ENCODE data around the gene TNIP2.

TNIP2 gene

DNA sequence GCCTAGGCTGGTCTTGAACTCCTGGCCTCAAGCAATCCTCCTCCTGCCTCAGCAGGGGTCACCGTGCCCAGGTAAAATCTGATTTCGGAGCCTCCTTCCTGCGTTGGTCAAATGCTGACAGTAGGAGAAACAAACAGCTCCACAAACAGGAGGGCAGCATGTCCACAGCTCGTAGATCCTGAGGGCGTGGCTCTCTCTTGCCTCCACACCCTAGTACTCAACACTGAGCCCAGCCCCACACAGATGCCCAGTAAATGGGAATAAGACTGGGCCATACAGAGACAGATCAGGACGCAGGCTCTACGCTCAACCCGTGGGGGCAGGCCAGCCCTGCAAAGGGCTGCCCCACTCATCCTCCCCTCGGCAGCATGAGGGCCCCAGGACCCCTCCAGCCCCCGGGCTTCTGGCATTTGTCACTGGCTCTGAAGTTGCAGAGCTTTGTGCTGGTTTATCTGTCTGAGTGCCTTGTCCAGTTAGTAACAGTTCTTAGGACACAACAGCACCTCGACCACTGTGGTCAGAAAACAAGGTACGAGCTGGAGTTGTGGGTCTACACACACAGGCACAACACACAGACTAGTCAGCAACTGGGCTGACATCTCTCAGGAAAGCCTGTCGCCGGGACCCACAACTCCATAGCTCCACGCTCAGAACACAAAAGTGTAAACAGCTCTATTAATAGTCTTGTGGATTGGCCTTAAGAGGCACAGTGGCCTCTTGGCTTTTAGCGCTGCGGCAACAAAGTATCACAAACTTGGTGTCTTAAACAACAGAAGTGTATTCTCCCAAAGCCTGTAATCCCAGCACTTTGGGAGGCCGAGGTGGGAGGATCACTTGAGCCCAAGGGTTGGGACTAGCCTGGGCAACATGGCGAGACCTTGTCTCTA is 5.2 kb downstream of the TNIP2 start:
- TF ChIP-seq ZNF791 (tag by site-specific recombination; IDR thresholded peaks at IDR 0.05) (no peak), KLF1 (tag by site-specific recombination; IDR thresholded peaks at IDR 0.05) (peak; percentile 74), EGR2 (tag by site-specific recombination; IDR thresholded peaks at IDR 0.05; ENCODE audit: low read depth) (no peak)
- Histone ChIP-seq H3K36me3 (ENCODE audit: control insufficient read depth in 2 of 2, insufficient read depth in 1 of 2, low read length in 2 of 2) (peaks cover 0 to 30% of the 10 kb centered on the region in 2 experiments; a peak in 2 of 3 replicates), H3K4me1 (ENCODE audit: control insufficient read depth, insufficient read depth, low read length) (no peaks in the 10 kb centered on the region), H3K9me3 (ENCODE audit: control insufficient read depth, insufficient read depth, low read depth, low read length) (no peaks in the 10 kb centered on the region), H3K27ac (ENCODE audit: extremely low read depth, low read depth, low read length) (no peak overlapping the region), H3K4me3 (ENCODE audit: low read depth, low read length) (no peak overlapping the region)
- ChIA-PET CTCF (interaction anchor here (0.6 kb wide), 2 partner anchors 47 to 152 kb away, joined by 3 read pairs; no protein-coding TSS in a partner anchor), POLR2A (interaction anchor here (0.7 kb wide), 1 partner anchor 215 kb away, joined by 3 read pairs; no protein-coding TSS in a partner anchor)

DNA sequence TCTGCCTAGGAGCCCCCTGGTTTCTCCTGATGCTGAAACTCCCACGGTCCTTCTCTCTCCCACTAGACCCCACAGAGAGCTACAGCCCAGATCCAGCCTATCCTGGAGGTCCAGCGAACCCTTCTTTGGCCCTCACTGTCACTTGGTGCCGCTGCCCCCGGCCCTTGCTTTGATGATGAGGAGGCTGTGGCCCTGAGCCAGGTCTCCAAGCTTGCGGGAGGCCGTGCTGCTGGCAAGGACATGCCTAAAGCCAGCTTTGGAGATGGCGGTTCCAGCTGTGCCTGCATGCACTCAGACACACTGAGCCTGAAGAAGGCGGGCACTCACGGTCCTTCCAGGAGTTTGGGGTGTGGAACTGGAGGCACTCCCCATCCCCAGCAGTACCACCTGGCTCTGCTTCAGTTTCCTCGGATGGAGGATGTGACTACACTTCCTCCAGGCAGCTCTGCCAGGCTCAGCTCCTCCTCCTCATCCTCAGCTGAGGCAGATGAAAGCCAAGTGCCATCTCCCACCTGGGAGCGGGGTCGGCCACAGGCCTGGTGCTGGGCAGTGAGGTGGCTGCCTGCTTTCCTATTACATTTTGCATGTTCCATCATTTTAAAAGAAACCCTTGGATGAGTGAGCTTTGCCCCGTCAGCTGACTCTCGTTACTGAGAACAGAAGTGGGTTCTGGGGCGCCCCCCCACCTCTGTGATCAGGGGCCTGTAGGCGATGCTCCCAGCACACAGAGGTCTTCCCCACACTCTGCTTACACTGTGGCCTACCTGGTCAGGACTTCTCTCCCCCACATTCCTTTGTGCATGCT is 9.0 kb downstream of the TNIP2 start:
- Histone ChIP-seq H3K9me3 (ENCODE audit: control insufficient read depth, insufficient read depth, low read depth, low read length) (no peaks in the 10 kb centered on the region), H3K4me3 (ENCODE audit: low read depth, low read length) (no peak overlapping the region), H3K36me3 (ENCODE audit: control insufficient read depth in 2 of 2, insufficient read depth in 1 of 2, low read length in 2 of 2) (peaks cover 0 to 58% of the 10 kb centered on the region in 2 experiments; a peak in 2 of 3 replicates), H3K4me1 (ENCODE audit: control insufficient read depth, insufficient read depth, low read length) (no peaks in the 10 kb centered on the region), H3K27ac (ENCODE audit: extremely low read depth, low read depth, low read length) (no peak overlapping the region)
- CTCF ChIA-PET = no interaction called here
- POLR2A ChIA-PET = no interaction called here
- peak; percentile 24; the same call in 1 of the 2 replicates for TF ChIP-seq GLIS1 (tag by site-specific recombination; IDR thresholded peaks at IDR 0.05)
- no peak for TF ChIP-seq ZNF404 (tag by site-specific recombination; IDR thresholded peaks at IDR 0.05)

DNA sequence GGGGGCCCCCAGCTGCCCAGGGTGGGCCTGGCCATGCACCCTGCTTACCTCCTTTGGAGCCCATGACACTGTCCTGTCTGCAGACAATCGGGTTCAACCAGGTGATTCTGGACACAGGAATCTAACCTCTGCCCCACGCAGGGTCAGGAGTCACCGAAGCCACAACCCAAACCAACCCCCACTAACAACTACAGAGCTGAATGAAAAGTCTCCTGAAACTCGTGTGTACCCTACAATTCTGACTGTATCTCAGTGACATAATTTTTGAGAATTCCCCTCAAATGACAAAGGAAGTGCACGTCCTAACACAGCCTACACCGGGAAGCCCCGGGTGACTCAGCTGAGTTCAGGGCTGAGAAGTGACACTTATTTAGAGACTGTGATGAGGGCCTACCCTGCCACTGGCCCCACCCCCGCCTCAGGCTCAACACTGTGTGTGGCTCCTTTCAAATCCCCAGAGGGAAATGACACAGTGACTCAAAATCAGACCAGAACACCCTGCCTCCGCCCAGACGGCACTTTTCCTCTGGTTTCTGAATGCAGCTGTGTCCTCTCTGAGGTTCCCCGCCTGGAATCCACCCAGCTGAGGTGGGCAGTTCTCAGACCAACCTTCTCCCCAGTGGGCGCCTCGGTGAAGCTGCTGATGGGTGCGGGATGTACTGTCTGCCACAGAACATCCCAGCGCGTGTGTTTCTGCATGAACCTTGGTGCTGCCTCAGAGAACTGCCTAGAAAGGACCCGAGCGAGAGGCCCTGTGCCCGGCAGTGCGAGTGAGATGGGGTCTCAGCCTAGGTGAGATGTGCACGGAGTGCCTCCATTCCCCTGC is 9.9 kb downstream of the TNIP2 start:
- POLR2A ChIA-PET = no interaction called here
- H3K4me1 ChIP-seq (ENCODE audit: control insufficient read depth, insufficient read depth, low read length) = no peaks in the 10 kb centered on the region
- no peak overlapping the region for H3K27ac ChIP-seq (ENCODE audit: extremely low read depth, low read depth, low read length)
- no peak for TF ChIP-seq ZNF335 (tag by site-specific recombination; conservative IDR thresholded peaks at IDR 0.05)
- peak; percentile 55 for TF ChIP-seq SP7 (tag by site-specific recombination; IDR thresholded peaks at IDR 0.05)
- H3K36me3 ChIP-seq (ENCODE audit: control insufficient read depth in 2 of 2, insufficient read depth in 1 of 2, low read length in 2 of 2) = peaks cover 0 to 67% of the 10 kb centered on the region in 2 experiments; a peak in 2 of 3 replicates
- no peaks in the 10 kb centered on the region for H3K9me3 ChIP-seq (ENCODE audit: control insufficient read depth, insufficient read depth, low read depth, low read length)
- CTCF ChIA-PET = interaction anchor here (0.5 kb wide), 1 partner anchor 111 kb away, joined by 4 read pairs; no protein-coding TSS in a partner anchor
- no peak overlapping the region for H3K4me3 ChIP-seq (ENCODE audit: low read depth, low read length)

DNA sequence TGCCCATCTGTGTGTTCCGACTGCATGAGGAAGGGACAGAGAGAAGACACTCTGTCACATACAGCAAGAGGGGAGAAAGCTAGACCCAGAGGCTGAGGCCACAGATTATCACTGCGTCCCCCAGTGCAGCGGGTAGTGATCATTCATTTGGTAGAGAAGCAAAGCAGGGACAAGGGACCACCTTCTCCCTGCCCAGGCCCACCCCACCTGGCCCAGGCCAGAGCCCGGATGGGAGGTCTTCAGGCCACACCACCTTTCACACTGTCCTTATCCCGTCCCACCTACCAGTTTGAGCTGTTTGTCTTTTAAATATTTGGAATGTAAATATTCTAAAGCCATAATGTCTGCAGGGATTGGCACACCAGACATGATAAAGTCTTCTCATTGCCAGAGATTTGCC is 10.6 kb downstream of the TNIP2 start:
- ChIA-PET CTCF (interaction anchor here (0.5 kb wide), 1 partner anchor 110 kb away, joined by 4 read pairs; no protein-coding TSS in a partner anchor), POLR2A (no interaction called here)
- no peaks in the 10 kb centered on the region for H3K9me3 ChIP-seq (ENCODE audit: control insufficient read depth, insufficient read depth, low read depth, low read length)
- no peaks in the 10 kb centered on the region for H3K4me1 ChIP-seq (ENCODE audit: control insufficient read depth, insufficient read depth, low read length)
- no peak overlapping the region for H3K4me3 ChIP-seq (ENCODE audit: low read depth, low read length)
- H3K27ac ChIP-seq (ENCODE audit: extremely low read depth, low read depth, low read length) = no peak overlapping the region
- peaks cover 0 to 68% of the 10 kb centered on the region in 2 experiments; a peak in 2 of 3 replicates for H3K36me3 ChIP-seq (ENCODE audit: control insufficient read depth in 2 of 2, insufficient read depth in 1 of 2, low read length in 2 of 2)
- TF ChIP-seq ZFHX2 (tag by site-specific recombination; conservative IDR thresholded peaks at IDR 0.05) (no peak), ZNF2 (tag by site-specific recombination; IDR thresholded peaks at IDR 0.05) (no peak), SCRT1 (tag by site-specific recombination; IDR thresholded peaks at IDR 0.05; ENCODE audit: borderline replicate concordance) (no peak), ZFP69B (tag by site-specific recombination; IDR thresholded peaks at IDR 0.05) (no peak), ZNF175 (tag by site-specific recombination; IDR thresholded peaks at IDR 0.05) (no peak), ZNF211 (tag by site-specific recombination; IDR thresholded peaks at IDR 0.05; ENCODE audit: low read depth) (no peak), ZNF670 (tag by site-specific recombination; IDR thresholded peaks at IDR 0.05; ENCODE audit: low read depth) (no peak), ZNF239 (tag by site-specific recombination; IDR thresholded peaks at IDR 0.05) (no peak), ZBTB21 (tag by site-specific recombination; IDR thresholded peaks at IDR 0.05) (no peak), ZNF114 (tag by site-specific recombination; IDR thresholded peaks at IDR 0.05) (no peak), ZNF707 (tag by site-specific recombination; IDR thresholded peaks at IDR 0.05) (no peak), ZFP41 (tag by site-specific recombination; IDR thresholded peaks at IDR 0.05; ENCODE audit: borderline replicate concordance) (no peak), ZNF560 (tag by site-specific recombination; IDR thresholded peaks at IDR 0.05; ENCODE audit: borderline replicate concordance) (no peak), REPIN1 (tag by site-specific recombination; IDR thresholded peaks at IDR 0.05; ENCODE audit: low read depth) (no peak)
- TF ChIP-seq, protein P1, sequence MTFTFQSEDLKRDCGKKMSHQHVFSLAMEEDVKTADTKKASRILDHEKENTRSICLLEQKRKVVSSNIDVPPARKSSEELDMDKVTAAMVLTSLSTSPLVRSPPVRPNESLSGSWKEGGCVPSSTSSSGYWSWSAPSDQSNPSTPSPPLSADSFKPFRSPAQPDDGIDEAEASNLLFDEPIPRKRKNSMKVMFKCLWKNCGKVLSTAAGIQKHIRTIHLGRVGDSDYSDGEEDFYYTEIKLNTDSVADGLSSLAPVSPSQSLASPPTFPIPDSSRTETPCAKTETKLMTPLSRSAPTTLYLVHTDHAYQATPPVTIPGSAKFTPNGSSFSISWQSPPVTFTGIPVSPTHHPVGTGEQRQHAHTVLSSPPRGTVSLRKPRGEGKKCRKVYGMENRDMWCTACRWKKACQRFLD (tag by site-specific recombination; IDR thresholded peaks at IDR 0.05) = no peak
- TF ChIP-seq, protein P2, sequence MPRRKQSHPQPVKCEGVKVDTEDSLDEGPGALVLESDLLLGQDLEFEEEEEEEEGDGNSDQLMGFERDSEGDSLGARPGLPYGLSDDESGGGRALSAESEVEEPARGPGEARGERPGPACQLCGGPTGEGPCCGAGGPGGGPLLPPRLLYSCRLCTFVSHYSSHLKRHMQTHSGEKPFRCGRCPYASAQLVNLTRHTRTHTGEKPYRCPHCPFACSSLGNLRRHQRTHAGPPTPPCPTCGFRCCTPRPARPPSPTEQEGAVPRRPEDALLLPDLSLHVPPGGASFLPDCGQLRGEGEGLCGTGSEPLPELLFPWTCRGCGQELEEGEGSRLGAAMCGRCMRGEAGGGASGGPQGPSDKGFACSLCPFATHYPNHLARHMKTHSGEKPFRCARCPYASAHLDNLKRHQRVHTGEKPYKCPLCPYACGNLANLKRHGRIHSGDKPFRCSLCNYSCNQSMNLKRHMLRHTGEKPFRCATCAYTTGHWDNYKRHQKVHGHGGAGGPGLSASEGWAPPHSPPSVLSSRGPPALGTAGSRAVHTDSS (tag by site-specific recombination; IDR thresholded peaks at IDR 0.05) = no peak
